ENCODE data around the gene ZNF586. TPM values are rescaled to one million over a fixed set of nuclear protein-coding genes. Genes with fewer than 3 reads are reported as not detected.

ZNF586 gene
- total and polyA plus RNA-seq, 10 of the 15 experiments (the other 5 are each of a cell fraction or from before 2014, with no cell fraction given), result 3.9 to 24.2 (median 15.0) TPM

GRCh38 chr19:57819475-57820148 lies 50.1 kb downstream of the ZNF586 start (continued):
- TF ChIP-seq MLLT1 (IDR thresholded peaks at IDR 0.05) (0 out of 2 replicates have a peak, but pooled peaks have one; percentile 35), NRF1 (conservative IDR thresholded peaks at IDR 0.05; ENCODE audit: low read depth, low read length) (no peak), BHLHE40 (IDR thresholded peaks at IDR 0.05; ENCODE audit: borderline replicate concordance in 1 of 2, low read depth in 2 of 2, low read length in 1 of 2) (peak in 1 of 2 experiments; percentile 61; a peak in 1 of 4 replicates), FOXM1 (IDR thresholded peaks at IDR 0.05; ENCODE audit: low read depth, low read length) (no peak), NR2F1 (conservative IDR thresholded peaks at IDR 0.05) (peak; percentile 64), RB1 (IDR thresholded peaks at IDR 0.05; ENCODE audit: borderline replicate concordance) (no peak), TCF12 (IDR thresholded peaks at IDR 0.05; ENCODE audit: low read depth, low read length) (peak; percentile 36; the same call in 1 of the 2 replicates), IRF4 (IDR thresholded peaks at IDR 0.05; ENCODE audit: low read depth, low read length) (no peak), SMAD5 (IDR thresholded peaks at IDR 0.05; ENCODE audit: low read depth) (no peak; the same call in 1 of the 2 replicates), KAT2A (conservative IDR thresholded peaks at IDR 0.05; ENCODE audit: control insufficient read depth, low read depth, low read length) (no peak), GABPA (IDR thresholded peaks at IDR 0.05; ENCODE audit: low read depth) (peak; percentile 95), SMAD1 (IDR thresholded peaks at IDR 0.05; ENCODE audit: low read depth, partially characterized antibody) (no peak), MAX (IDR thresholded peaks at IDR 0.05; ENCODE audit: low read depth, low read length) (peak; percentile 93), MYC (IDR thresholded peaks at IDR 0.05; ENCODE audit: insufficient read depth, insufficient read length, insufficient replicate concordance, low read length, severe bottlenecking) (peak; percentile 82), HCFC1 (IDR thresholded peaks at IDR 0.05; ENCODE audit: low read length) (peak; percentile 74), BRCA1 (IDR thresholded peaks at IDR 0.05; ENCODE audit: low read depth, low read length) (no peak), POLR2AphosphoS5 (IDR thresholded peaks at IDR 0.05; ENCODE audit: low read length) (peak; percentile 92)
- TF ChIP-seq, protein P1, sequence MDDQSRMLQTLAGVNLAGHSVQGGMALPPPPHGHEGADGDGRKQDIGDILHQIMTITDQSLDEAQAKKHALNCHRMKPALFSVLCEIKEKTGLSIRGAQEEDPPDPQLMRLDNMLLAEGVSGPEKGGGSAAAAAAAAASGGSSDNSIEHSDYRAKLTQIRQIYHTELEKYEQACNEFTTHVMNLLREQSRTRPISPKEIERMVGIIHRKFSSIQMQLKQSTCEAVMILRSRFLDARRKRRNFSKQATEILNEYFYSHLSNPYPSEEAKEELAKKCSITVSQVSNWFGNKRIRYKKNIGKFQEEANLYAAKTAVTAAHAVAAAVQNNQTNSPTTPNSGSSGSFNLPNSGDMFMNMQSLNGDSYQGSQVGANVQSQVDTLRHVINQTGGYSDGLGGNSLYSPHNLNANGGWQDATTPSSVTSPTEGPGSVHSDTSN (IDR thresholded peaks at IDR 0.05; ENCODE audit: insufficient replicate concordance, low read depth, low read length), result peak; percentile 95
- TF ChIP-seq, protein P2, sequence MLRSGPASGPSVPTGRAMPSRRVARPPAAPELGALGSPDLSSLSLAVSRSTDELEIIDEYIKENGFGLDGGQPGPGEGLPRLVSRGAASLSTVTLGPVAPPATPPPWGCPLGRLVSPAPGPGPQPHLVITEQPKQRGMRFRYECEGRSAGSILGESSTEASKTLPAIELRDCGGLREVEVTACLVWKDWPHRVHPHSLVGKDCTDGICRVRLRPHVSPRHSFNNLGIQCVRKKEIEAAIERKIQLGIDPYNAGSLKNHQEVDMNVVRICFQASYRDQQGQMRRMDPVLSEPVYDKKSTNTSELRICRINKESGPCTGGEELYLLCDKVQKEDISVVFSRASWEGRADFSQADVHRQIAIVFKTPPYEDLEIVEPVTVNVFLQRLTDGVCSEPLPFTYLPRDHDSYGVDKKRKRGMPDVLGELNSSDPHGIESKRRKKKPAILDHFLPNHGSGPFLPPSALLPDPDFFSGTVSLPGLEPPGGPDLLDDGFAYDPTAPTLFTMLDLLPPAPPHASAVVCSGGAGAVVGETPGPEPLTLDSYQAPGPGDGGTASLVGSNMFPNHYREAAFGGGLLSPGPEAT (IDR thresholded peaks at IDR 0.05; ENCODE audit: low read depth), result peak; percentile 44; the same call in 1 of the 2 replicates
- TF ChIP-seq, protein P3, sequence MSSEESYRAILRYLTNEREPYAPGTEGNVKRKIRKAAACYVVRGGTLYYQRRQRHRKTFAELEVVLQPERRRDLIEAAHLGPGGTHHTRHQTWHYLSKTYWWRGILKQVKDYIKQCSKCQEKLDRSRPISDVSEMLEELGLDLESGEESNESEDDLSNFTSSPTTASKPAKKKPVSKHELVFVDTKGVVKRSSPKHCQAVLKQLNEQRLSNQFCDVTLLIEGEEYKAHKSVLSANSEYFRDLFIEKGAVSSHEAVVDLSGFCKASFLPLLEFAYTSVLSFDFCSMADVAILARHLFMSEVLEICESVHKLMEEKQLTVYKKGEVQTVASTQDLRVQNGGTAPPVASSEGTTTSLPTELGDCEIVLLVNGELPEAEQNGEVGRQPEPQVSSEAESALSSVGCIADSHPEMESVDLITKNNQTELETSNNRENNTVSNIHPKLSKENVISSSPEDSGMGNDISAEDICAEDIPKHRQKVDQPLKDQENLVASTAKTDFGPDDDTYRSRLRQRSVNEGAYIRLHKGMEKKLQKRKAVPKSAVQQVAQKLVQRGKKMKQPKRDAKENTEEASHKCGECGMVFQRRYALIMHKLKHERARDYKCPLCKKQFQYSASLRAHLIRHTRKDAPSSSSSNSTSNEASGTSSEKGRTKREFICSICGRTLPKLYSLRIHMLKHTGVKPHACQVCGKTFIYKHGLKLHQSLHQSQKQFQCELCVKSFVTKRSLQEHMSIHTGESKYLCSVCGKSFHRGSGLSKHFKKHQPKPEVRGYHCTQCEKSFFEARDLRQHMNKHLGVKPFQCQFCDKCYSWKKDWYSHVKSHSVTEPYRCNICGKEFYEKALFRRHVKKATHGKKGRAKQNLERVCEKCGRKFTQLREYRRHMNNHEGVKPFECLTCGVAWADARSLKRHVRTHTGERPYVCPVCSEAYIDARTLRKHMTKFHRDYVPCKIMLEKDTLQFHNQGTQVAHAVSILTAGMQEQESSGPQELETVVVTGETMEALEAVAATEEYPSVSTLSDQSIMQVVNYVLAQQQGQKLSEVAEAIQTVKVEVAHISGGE (CRISPR knock-in tag; IDR thresholded peaks at IDR 0.05), result peak; percentile 65
